HepG2 (cell line): Measurements from ENCODE around the gene CAMK2D.

Source experiments
- FOXA1 ChIP-seq, 2 experiments: fragments of 450-650 bp in 1 of 2; sonication (generic) in 1 of 2; formaldehyde crosslinking in 1 of 2; IDR thresholded peaks; 2 replicates each; pipeline versions ENCODE4 v1.4.0 to v1.6.1; 2016 to 2020; ENCODE audit warnings: missing genetic modification reagents in 1 of 2
- HNF4G ChIP-seq, 2 experiments: sonication (generic) in 1 of 2; formaldehyde crosslinking in 1 of 2; IDR thresholded peaks; 2 replicates each; pipeline versions ENCODE4 v1.4.0 to v1.6.1; 2011 to 2020; ENCODE audit warnings: borderline replicate concordance in 2 of 2, low read depth in 2 of 2, mild to moderate bottlenecking in 2 of 2, low read length in 1 of 2, missing genetic modification reagents in 1 of 2, moderate library complexity in 1 of 2
- RELA ChIP-seq: sonication (generic); formaldehyde crosslinking; IDR thresholded peaks from 2 replicates; pipeline ENCODE4 v1.4.0; 2020; ENCODE audit warnings: missing genetic modification reagents
- SP1 ChIP-seq, 2 experiments: fragments of 450-650 bp in 1 of 2; sonication (generic) in 1 of 2; formaldehyde crosslinking in 1 of 2; IDR thresholded peaks; 2 replicates each; pipeline versions ENCODE4 v1.4.0 to v1.6.1; 2016 to 2020; ENCODE audit warnings: missing genetic modification reagents in 1 of 2
- SRSF9 ChIP-seq: fragments of 200-400 bp; formaldehyde crosslinking; IDR thresholded peaks from 2 replicates; pipeline ENCODE4 v1.6.1; 2018; ENCODE audit warnings: borderline replicate concordance, mild to moderate bottlenecking, low read depth, low read length; ENCODE audit not compliant: insufficient read depth, poor library complexity, severe bottlenecking
- SUZ12 ChIP-seq: fragments of 150-350 bp; IDR thresholded peaks from 2 replicates; pipeline ENCODE4 v1.6.1; 2014; ENCODE audit warnings: low read depth, low read length
- ZNF235 ChIP-seq: sonication (generic); formaldehyde crosslinking; IDR thresholded peaks from 2 replicates; pipeline ENCODE4 v1.8.1; 2023; ENCODE audit warnings: mild to moderate bottlenecking, missing genetic modification reagents, borderline replicate concordance
- ZNF24 ChIP-seq: fragments of 450-650 bp; IDR thresholded peaks from 2 replicates; pipeline ENCODE4 v1.6.1; 2017; ENCODE audit warnings: antibody characterized with exemption, mild to moderate bottlenecking
- ZNF670 ChIP-seq: sonication (generic); formaldehyde crosslinking; IDR thresholded peaks from 2 replicates; pipeline ENCODE4 v1.8.0; 2022; ENCODE audit warnings: mild to moderate bottlenecking, missing genetic modification reagents, borderline replicate concordance
- TF ChIP-seq, protein P1 (sequence below): sonication (generic); formaldehyde crosslinking; IDR thresholded peaks from 2 replicates; pipeline ENCODE4 v1.5.0; 2020; ENCODE audit warnings: mild to moderate bottlenecking, missing genetic modification reagents, moderate library complexity
- TF ChIP-seq, protein P2 (sequence below): sonication (generic); formaldehyde crosslinking; IDR thresholded peaks from 2 replicates; pipeline ENCODE4 v1.4.0; 2020; ENCODE audit warnings: missing genetic modification reagents

DNA sequence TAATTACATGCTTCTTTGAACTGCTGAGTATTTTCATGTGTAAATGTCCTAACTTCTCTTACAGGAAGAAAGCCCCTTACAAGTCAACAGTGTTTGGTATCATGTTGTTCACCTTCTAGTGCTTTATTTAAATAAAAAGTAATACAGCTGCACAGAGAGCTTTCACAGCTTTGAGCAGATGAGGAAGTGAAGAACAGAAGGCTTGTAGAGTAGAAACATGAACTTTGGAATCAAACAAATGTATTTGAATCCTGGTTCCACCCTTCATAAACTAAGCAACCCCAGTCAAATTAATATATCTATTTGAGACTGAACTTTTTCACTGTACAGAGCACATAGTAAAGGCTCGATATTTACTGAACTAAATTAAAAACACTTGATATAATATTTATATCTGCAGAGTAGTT lies 120.5 kb downstream of the CAMK2D start:
- no peak for TF ChIP-seq ZNF24
- TF ChIP-seq, protein P1, sequence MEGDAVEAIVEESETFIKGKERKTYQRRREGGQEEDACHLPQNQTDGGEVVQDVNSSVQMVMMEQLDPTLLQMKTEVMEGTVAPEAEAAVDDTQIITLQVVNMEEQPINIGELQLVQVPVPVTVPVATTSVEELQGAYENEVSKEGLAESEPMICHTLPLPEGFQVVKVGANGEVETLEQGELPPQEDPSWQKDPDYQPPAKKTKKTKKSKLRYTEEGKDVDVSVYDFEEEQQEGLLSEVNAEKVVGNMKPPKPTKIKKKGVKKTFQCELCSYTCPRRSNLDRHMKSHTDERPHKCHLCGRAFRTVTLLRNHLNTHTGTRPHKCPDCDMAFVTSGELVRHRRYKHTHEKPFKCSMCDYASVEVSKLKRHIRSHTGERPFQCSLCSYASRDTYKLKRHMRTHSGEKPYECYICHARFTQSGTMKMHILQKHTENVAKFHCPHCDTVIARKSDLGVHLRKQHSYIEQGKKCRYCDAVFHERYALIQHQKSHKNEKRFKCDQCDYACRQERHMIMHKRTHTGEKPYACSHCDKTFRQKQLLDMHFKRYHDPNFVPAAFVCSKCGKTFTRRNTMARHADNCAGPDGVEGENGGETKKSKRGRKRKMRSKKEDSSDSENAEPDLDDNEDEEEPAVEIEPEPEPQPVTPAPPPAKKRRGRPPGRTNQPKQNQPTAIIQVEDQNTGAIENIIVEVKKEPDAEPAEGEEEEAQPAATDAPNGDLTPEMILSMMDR (CRISPR knock-in tag) = no peak
- no peak for TF ChIP-seq RELA (CRISPR knock-in tag)
- no peak for TF ChIP-seq FOXA1 (IDR thresholded peaks at IDR 0.05)
- TF ChIP-seq FOXA1 (CRISPR knock-in tag; IDR thresholded peaks at IDR 0.05) = no peak
- no peak for TF ChIP-seq ZNF670 (CRISPR knock-in tag)
- TF ChIP-seq, protein P2, sequence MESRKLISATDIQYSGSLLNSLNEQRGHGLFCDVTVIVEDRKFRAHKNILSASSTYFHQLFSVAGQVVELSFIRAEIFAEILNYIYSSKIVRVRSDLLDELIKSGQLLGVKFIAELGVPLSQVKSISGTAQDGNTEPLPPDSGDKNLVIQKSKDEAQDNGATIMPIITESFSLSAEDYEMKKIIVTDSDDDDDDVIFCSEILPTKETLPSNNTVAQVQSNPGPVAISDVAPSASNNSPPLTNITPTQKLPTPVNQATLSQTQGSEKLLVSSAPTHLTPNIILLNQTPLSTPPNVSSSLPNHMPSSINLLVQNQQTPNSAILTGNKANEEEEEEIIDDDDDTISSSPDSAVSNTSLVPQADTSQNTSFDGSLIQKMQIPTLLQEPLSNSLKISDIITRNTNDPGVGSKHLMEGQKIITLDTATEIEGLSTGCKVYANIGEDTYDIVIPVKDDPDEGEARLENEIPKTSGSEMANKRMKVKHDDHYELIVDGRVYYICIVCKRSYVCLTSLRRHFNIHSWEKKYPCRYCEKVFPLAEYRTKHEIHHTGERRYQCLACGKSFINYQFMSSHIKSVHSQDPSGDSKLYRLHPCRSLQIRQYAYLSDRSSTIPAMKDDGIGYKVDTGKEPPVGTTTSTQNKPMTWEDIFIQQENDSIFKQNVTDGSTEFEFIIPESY (CRISPR knock-in tag) = no peak
- TF ChIP-seq SP1 (IDR thresholded peaks at IDR 0.05) = no peak
- no peak for TF ChIP-seq SP1 (CRISPR knock-in tag; IDR thresholded peaks at IDR 0.05)
- TF ChIP-seq HNF4G (IDR thresholded peaks at IDR 0.05; ENCODE audit: borderline replicate concordance, low read depth, low read length) = 0 out of 2 replicates have a peak, but pooled peaks have one; percentile 44
- TF ChIP-seq HNF4G (CRISPR knock-in tag; IDR thresholded peaks at IDR 0.05; ENCODE audit: borderline replicate concordance, low read depth) = no peak
- no peak for TF ChIP-seq ZNF235 (CRISPR knock-in tag)
- no peak for TF ChIP-seq SRSF9
- TF ChIP-seq SUZ12 = no peak
